Smooth muscle cell of the pulmonary artery (primary cell): ENCODE results near the gene TGFBR2. TPM values are rescaled to one million over a fixed set of nuclear protein-coding genes. Genes with fewer than 3 reads are reported as not detected.

Experiments used
- total RNA-seq: library from RNA; depleted of rRNA; stranded (reverse); fragments of >200 nt; gene quantifications from 2 replicates; pipeline ENCODE4 v1.2.3, GENCODE V29; 2014

TGFBR2 gene
- total RNA-seq, result 233 and 290 TPM in 2 replicates

DNA sequence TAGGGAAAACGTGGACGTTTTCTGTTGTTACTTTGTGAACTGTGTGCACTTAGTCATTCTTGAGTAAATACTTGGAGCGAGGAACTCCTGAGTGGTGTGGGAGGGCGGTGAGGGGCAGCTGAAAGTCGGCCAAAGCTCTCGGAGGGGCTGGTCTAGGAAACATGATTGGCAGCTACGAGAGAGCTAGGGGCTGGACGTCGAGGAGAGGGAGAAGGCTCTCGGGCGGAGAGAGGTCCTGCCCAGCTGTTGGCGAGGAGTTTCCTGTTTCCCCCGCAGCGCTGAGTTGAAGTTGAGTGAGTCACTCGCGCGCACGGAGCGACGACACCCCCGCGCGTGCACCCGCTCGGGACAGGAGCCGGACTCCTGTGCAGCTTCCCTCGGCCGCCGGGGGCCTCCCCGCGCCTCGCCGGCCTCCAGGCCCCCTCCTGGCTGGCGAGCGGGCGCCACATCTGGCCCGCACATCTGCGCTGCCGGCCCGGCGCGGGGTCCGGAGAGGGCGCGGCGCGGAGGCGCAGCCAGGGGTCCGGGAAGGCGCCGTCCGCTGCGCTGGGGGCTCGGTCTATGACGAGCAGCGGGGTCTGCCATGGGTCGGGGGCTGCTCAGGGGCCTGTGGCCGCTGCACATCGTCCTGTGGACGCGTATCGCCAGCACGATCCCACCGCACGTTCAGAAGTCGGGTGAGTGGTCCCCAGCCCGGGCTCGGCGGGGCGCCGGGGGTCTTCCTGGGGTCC is at the start of gene TGFBR2:
TSS of gene TGFBR2 (plus strand) at position 301 of the 731 bp plus-strand sequence. CDS start at position 584, 283 bp downstream.

